OCI-LY3 (cell line): ENCODE data around the gene TMEM252.

Experiments used
- EZH2phosphoT487 ChIP-seq: fragments of 200-600 bp; shearing (Covaris generic); IDR thresholded peaks from 2 replicates; pipeline ENCODE4 v1.6.1; 2018; ENCODE audit warnings: antibody characterized with exemption, mixed run types, low read depth
- TF ChIP-seq, protein P1 (sequence below): fragments of 200-600, 300-600 bp; sonication (generic); IDR thresholded peaks from 2 replicates; pipeline ENCODE4 v1.5.1; 2014; ENCODE audit warnings: antibody characterized with exemption, low read length, low read depth

DNA sequence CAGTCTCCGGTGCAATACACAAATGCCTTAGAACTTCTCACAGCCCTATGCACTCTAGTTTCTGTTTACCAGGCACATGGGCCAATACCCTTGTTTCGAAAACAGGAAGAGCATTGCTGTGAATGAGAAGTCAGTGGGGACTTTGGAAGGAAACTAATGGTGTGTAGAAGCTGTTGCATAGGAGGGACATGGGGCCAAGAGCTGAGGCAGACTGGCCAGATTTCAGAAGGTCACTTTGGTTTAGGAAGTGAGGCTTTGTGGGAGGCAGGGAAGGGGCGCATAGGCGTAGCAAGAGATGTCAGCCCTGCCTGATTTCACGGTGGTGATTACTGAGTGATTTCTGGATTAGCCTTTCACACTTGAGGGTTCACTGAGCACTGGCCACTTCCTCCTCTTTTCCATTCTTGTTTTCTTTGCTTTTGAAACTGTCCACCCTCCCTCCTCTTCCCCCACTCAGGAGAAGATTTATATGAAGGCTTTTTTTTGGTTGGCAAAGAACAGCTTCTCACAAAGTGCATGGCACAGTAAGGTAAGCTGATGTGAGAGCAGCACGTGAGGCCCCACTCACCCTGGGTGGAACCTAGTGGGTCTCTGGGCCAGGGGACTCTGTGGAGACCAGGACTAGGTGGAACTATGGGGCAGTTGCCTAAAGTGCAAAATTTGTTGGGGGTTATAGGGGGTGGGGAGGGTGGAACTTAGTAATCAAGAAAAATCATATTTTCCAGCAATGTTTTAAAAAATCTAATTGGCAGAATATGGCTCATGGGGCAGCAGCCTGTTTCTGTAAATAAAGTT is 6.1 kb upstream of the TMEM252 start:
- TF ChIP-seq, protein P1, sequence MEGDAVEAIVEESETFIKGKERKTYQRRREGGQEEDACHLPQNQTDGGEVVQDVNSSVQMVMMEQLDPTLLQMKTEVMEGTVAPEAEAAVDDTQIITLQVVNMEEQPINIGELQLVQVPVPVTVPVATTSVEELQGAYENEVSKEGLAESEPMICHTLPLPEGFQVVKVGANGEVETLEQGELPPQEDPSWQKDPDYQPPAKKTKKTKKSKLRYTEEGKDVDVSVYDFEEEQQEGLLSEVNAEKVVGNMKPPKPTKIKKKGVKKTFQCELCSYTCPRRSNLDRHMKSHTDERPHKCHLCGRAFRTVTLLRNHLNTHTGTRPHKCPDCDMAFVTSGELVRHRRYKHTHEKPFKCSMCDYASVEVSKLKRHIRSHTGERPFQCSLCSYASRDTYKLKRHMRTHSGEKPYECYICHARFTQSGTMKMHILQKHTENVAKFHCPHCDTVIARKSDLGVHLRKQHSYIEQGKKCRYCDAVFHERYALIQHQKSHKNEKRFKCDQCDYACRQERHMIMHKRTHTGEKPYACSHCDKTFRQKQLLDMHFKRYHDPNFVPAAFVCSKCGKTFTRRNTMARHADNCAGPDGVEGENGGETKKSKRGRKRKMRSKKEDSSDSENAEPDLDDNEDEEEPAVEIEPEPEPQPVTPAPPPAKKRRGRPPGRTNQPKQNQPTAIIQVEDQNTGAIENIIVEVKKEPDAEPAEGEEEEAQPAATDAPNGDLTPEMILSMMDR: no peak
- no peak for TF ChIP-seq EZH2phosphoT487
